ENCODE results near the gene KLHL30. TPM values are rescaled to one million over a fixed set of nuclear protein-coding genes. Genes with fewer than 3 reads are reported as not detected.

Gene KLHL30
- total RNA-seq, 2 donors from 2014 or later, result not detected

DNA sequence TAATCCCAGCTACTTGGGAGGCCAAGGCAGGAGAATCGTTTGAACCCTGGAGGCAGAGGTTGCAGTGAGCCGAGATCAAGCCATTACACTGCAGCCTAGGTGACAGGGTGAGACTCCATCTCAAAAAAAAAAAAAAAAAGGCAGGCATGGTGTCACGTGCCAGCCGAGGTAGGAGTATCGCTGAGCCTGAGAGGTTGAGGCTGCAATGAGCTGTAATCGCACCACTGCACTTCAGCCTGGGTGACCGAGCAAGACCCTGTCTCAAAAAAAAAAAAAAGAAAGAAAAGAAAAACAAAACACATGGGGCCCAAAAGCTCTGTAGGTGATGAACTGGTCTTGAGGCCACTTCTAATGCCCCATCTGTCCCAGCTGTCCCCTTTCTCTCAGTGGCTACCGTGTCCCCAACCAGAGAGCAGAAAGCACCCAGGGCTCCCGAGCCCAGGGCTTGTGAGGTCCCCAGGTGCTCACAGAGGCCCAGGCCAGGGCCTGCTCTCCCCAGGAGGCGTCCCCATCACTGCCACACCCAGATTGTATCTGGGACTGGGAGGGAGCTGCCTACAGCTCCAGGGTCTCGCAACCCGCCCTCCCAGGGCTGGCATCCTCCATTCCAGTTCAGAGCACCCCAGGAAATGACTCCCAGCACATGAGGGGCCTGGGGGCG, 8.5 kb downstream of the KLHL30 start:
- no peaks in the 10 kb centered on the region for H3K9me3 ChIP-seq (ENCODE audit: control insufficient read depth, low read length)
- H3K9me3 Mint-ChIP-seq, result no peaks in the 10 kb centered on the region
- TF ChIP-seq, protein P1, sequence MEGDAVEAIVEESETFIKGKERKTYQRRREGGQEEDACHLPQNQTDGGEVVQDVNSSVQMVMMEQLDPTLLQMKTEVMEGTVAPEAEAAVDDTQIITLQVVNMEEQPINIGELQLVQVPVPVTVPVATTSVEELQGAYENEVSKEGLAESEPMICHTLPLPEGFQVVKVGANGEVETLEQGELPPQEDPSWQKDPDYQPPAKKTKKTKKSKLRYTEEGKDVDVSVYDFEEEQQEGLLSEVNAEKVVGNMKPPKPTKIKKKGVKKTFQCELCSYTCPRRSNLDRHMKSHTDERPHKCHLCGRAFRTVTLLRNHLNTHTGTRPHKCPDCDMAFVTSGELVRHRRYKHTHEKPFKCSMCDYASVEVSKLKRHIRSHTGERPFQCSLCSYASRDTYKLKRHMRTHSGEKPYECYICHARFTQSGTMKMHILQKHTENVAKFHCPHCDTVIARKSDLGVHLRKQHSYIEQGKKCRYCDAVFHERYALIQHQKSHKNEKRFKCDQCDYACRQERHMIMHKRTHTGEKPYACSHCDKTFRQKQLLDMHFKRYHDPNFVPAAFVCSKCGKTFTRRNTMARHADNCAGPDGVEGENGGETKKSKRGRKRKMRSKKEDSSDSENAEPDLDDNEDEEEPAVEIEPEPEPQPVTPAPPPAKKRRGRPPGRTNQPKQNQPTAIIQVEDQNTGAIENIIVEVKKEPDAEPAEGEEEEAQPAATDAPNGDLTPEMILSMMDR (conservative IDR thresholded peaks at IDR 0.05), result no peak
- H3K27ac Mint-ChIP-seq, result no peak overlapping the region
- H3K4me1 ChIP-seq (ENCODE audit: control insufficient read depth, insufficient read depth, low read length), result no peaks in the 10 kb centered on the region
- no peaks in the 10 kb centered on the region for H3K36me3 ChIP-seq (ENCODE audit: control insufficient read depth, insufficient read depth, low read length)
- no peak overlapping the region for H3K4me3 ChIP-seq (ENCODE audit: low read length)
- H3K27me3 Mint-ChIP-seq (ENCODE audit: insufficient read depth), result no peaks in the 10 kb centered on the region
- no peaks in the 10 kb centered on the region for H3K27me3 ChIP-seq (ENCODE audit: control insufficient read depth, insufficient read depth, low read length, poor library complexity, severe bottlenecking)
- no peak for DNase-seq
- no peak overlapping the region for H3K27ac ChIP-seq (ENCODE audit: low read depth, low read length)
- 91 to 94% methylated on average over 7 to 13 of the region's 13 CpGs for WGBS, 2 experiments (ENCODE audit: insufficient coverage in 1 of 2, insufficient read length in 1 of 2)
- no peak overlapping the region for H3K4me3 Mint-ChIP-seq
- no peaks in the 10 kb centered on the region for H3K36me3 Mint-ChIP-seq (ENCODE audit: low read depth)
- no peaks in the 10 kb centered on the region for H3K4me1 Mint-ChIP-seq
- no peak overlapping the region for H3K9ac ChIP-seq (ENCODE audit: extremely low read depth, low read length, poor library complexity, severe bottlenecking)

DNA sequence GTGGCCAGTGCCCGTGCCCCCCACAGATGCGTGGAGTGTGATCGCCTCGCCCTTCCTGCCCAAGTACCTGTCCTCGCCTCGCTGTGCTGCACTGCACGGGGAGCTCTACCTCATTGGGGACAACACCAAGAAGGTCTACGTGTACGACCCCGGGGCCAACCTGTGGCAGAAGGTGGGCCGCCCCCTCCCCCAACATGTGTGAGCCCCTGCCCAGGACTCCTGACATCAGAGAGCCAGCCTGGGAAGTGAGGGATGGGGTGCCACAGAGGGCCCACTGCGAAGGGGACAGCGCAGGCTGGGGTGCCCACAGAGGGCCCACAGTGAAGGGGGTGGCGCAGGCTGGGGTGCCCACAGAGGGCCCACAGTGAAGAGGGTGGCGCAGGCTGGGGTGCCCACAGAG, 10.5 kb downstream of the KLHL30 start:
- Mint-ChIP-seq H3K27me3 (ENCODE audit: insufficient read depth) (no peaks in the 10 kb centered on the region), H3K36me3 (ENCODE audit: low read depth) (no peaks in the 10 kb centered on the region), H3K27ac (no peak overlapping the region), H3K4me1 (no peaks in the 10 kb centered on the region), H3K4me3 (no peak overlapping the region), H3K9me3 (peaks cover under 1% of the 10 kb centered on the region)
- H3K9ac ChIP-seq (ENCODE audit: extremely low read depth, low read length, poor library complexity, severe bottlenecking), result no peak overlapping the region
- TF ChIP-seq, protein P1 (conservative IDR thresholded peaks at IDR 0.05), result no peak
- no peaks in the 10 kb centered on the region for H3K27me3 ChIP-seq (ENCODE audit: control insufficient read depth, insufficient read depth, low read length, poor library complexity, severe bottlenecking)
- H3K9me3 ChIP-seq (ENCODE audit: control insufficient read depth, low read length), result no peaks in the 10 kb centered on the region
- 95 to 96% methylated on average over 15 of the region's 15 CpGs for WGBS, 2 experiments (ENCODE audit: insufficient coverage in 1 of 2, insufficient read length in 1 of 2)
- H3K4me1 ChIP-seq (ENCODE audit: control insufficient read depth, insufficient read depth, low read length), result no peaks in the 10 kb centered on the region
- no peak overlapping the region for H3K4me3 ChIP-seq (ENCODE audit: low read length)
- no peak overlapping the region for H3K27ac ChIP-seq (ENCODE audit: low read depth, low read length)
- H3K36me3 ChIP-seq (ENCODE audit: control insufficient read depth, insufficient read depth, low read length), result no peaks in the 10 kb centered on the region
- DNase-seq, result no peak

DNA sequence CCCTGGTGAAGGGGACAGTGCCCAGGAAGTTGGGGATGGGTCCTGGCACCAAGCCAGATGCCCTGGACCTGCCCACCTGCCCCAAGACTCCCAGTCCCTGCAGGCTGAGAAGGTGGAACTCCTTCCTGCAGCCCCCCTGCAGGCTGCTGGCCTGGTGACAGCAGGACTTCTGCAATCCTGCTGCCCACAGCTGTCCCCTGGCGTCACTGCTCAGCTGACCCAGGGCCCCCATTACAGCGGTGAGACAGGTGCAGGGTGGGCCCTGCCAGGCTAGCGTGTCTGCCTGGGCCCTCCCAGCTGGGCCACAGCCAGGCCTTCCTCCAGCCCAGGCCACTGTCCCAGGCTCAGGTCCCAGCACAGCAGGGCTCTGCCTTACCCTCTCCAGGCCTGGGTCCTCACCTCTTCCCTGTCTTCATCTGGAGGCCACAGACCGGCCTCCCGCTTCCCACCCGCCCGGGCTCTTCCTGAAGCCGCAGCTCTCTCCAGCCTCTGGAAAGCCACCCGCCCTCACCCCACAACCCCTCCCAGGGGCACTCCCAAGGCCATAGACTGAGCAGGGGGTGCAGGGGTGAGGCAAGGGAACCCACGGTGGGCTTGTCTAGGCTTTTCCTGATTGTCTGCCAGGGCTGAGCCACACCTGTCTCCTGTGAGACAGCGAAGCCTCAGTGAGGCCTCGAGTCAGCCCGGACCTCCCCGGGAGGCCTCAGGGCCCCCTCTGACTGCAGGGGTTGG, 11.5 kb downstream of the KLHL30 start:
- Mint-ChIP-seq H3K4me3 (no peak overlapping the region), H3K36me3 (ENCODE audit: low read depth) (no peaks in the 10 kb centered on the region), H3K27me3 (ENCODE audit: insufficient read depth) (no peaks in the 10 kb centered on the region), H3K9me3 (peaks cover 4% of the 10 kb centered on the region), H3K4me1 (no peaks in the 10 kb centered on the region), H3K27ac (no peak overlapping the region)
- Histone ChIP-seq H3K27me3 (ENCODE audit: control insufficient read depth, insufficient read depth, low read length, poor library complexity, severe bottlenecking) (no peaks in the 10 kb centered on the region), H3K36me3 (ENCODE audit: control insufficient read depth, insufficient read depth, low read length) (no peaks in the 10 kb centered on the region), H3K27ac (ENCODE audit: low read depth, low read length) (no peak overlapping the region), H3K9ac (ENCODE audit: extremely low read depth, low read length, poor library complexity, severe bottlenecking) (no peak overlapping the region), H3K4me1 (ENCODE audit: control insufficient read depth, insufficient read depth, low read length) (no peaks in the 10 kb centered on the region), H3K4me3 (ENCODE audit: low read length) (no peak overlapping the region), H3K9me3 (ENCODE audit: control insufficient read depth, low read length) (no peaks in the 10 kb centered on the region)
- WGBS, 2 experiments (ENCODE audit: insufficient coverage in 1 of 2, insufficient read length in 1 of 2), result 89 to 95% methylated on average over 8 to 14 of the region's 14 CpGs
- DNase-seq, result no peak
- TF ChIP-seq, protein P1 (conservative IDR thresholded peaks at IDR 0.05), result no peak

Measured in endodermal cell (in vitro differentiated cells).